HEK293T (cell line): ENCODE measurements around the gene SP100.

Experiments
- ARNT ChIP-seq: fragments of 450-650 bp; IDR thresholded peaks from 2 replicates; pipeline ENCODE4 v1.6.1; 2017; ENCODE audit warnings: mild to moderate bottlenecking
- BHLHE40 ChIP-seq: fragments of 450-650 bp; IDR thresholded peaks from 2 replicates; pipeline ENCODE4 v1.6.1; 2016; ENCODE audit warnings: mild to moderate bottlenecking, moderate library complexity, borderline replicate concordance
- CTBP1 ChIP-seq: fragments of 450-650 bp; IDR thresholded peaks from 2 replicates; pipeline ENCODE4 v1.6.1; 2016; ENCODE audit warnings: borderline replicate concordance
- ELF4 ChIP-seq: fragments of 450-650 bp; IDR thresholded peaks from 2 replicates; pipeline ENCODE4 v1.6.1; 2017; ENCODE audit warnings: antibody characterized with exemption
- FOXA1 ChIP-seq: fragments of 450-650 bp; IDR thresholded peaks from 2 replicates; pipeline ENCODE4 v1.6.1; 2016; ENCODE audit warnings: mild to moderate bottlenecking
- FOXK2 ChIP-seq: fragments of 450-650 bp; IDR thresholded peaks from 2 replicates; pipeline ENCODE4 v1.6.1; 2016; ENCODE audit warnings: mild to moderate bottlenecking
- FOXM1 ChIP-seq: fragments of 450-650 bp; IDR thresholded peaks from 2 replicates; pipeline ENCODE4 v1.6.1; 2017; ENCODE audit warnings: mild to moderate bottlenecking, borderline replicate concordance
- L3MBTL2 ChIP-seq: fragments of 450-650 bp; conservative IDR thresholded peaks from 2 replicates; pipeline ENCODE4 v1.6.1; 2016; ENCODE audit warnings: mild to moderate bottlenecking
- SP1 ChIP-seq: fragments of 450-650 bp; IDR thresholded peaks from 2 replicates; pipeline ENCODE4 v1.6.1; 2017
- SUZ12 ChIP-seq: fragments of 450-650 bp; IDR thresholded peaks from 2 replicates; pipeline ENCODE4 v1.6.1; 2016; ENCODE audit warnings: mild to moderate bottlenecking
- TARDBP ChIP-seq: fragments of 450-650 bp; IDR thresholded peaks from 2 replicates; pipeline ENCODE4 v1.6.1; 2016
- ZNF384 ChIP-seq: fragments of 450-650 bp; IDR thresholded peaks from 2 replicates; pipeline ENCODE4 v1.6.1; 2016

GRCh38 chr2:230410861-230411569, 5.0 kb upstream of the SP100 start:
- TF ChIP-seq FOXK2 (no peak), FOXA1 (no peak), FOXM1 (no peak), BHLHE40 (no peak), SP1 (no peak), ELF4 (no peak), ZNF384 (no peak), L3MBTL2 (no peak), TARDBP (no peak), ARNT (no peak), SUZ12 (no peak), CTBP1 (no peak)
